GM18505 (cell line): Measurements from ENCODE around the gene MTMR2.
"Not testable (repeated sequence)": the region's sequence is repeated elsewhere in the genome, so short reads cannot be mapped to it uniquely, and the experiment has no call there.

Source experiments
- ATAC-seq: cut with Tn5 transposase; IDR thresholded peaks from one replicate; pipeline ENCODE4 v1.9.1; 2021; ENCODE audit not compliant: unreplicated experiment
- POLR2A ChIP-seq: IDR thresholded peaks from 4 replicates; pipeline ENCODE4 v1.6.1; 2011; ENCODE audit warnings: borderline replicate concordance; ENCODE audit not compliant: insufficient read depth, insufficient read length; ENCODE audit errors: extremely low read depth

MTMR2 gene

GRCh38 chr11:95833378-95833777 lies 90.5 kb downstream of the MTMR2 start:
- TF ChIP-seq POLR2A: no peak

DNA sequence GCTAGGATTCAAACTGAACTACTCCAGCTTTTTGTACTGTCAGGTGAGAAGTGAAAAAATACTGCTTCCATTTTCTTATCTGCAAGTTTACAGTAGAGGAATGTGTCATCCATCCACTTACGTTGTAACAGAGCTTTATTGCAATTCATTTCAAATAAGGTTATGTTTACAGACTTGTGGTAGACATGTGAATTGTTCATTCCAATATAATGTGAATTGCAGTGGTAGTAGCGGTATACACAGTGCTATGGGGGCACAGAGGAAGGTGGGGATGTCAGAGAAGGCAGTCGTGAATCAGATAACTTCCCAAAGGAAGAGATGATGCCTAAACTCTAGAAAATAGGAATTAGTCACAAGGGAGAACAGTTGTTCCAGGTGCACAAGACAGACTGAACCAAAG lies 91.1 kb downstream of the MTMR2 start:
- ATAC-seq: no peak
- no peak for TF ChIP-seq POLR2A

More at GRCh38 chr11:95833378-95833777, 90.5 kb downstream of the MTMR2 start:
- ATAC-seq: no peak

DNA sequence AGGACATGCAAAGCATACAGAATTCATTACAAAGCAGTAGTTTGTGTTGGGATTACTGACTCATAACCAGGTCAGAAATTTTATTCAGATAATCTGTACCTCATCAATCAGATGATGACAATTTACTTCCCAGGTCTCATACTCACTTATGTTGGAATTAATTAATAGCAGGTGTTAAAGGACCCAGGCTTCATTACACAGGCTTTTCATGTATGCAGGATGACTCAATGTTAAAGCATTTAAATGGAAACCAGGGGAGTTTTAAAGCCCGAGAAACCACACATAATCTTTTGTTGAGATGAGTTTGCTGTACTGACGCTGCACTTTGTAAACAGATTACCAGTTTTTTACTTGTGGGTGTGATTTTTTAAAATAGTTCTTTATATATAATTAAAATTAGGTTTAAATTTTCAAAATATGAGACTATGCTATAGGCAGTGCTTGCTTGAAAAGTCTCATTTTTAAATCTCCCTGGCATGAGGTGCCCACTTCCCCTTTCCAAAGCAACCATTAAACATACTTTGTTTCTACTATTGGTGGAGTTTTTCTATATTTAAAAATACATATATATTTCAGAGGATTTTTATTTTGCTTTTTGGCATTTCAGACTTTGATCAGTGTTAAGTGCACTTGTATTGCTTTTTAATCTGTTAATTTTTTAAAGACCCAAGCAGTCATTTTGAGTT lies 92.6 kb downstream of the MTMR2 start:
- TF ChIP-seq POLR2A: no peak
- no peak for ATAC-seq

DNA sequence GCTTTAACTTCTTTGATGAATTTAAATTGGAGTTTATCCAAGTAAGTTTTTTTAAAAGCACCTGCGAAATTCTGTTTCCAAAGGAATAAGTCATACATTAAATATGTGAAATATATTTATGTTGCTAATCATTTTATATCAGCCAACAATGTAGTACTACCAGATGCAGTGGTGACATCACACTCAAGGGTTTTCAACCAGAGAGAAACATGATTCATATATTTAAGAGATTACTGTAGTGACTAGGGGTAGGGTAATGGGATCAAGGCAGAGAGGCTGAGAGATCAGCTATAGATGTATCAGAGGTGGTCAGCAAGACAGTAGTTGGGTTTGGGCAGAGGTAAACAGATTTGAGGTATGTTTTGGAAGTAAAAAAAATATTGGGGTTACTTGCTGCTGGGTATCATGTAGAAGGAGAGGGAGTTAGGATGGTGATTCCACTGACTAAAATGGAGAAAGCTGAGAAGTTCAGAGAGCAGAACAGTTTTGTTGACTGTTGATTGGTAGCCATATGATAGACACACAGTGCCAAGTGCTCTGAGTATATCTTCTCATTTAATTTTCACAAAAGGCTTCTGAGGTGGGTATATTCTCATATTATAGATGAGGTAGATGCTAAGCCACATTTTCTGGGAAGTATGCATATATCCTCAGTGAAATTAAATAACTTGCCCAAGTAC lies 94.2 kb downstream of the MTMR2 start:
- ATAC-seq: no peak
- no peak for TF ChIP-seq POLR2A

- no peak for ATAC-seq
- no peak for TF ChIP-seq POLR2A
Observed at GRCh38 chr11:95827696-95828095, 96.2 kb downstream of the MTMR2 start.

DNA sequence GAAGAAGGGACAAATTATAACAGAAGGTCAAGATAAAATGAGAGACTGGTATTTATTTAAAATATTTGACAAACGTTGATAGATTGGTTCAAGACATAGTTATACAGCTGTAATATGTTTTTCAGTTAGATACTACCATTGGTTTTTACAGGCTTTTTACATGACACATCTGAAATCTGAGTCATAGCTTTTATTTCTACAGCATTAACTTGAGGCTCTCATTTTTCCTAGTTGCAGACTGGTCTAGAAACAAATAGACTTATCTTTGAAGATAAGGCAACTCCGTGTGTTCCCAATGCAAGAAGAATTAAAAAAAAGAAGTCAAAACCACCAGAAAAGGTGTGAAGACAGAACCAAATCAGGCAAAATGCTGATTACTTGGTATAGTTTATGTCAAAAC lies 102.3 kb downstream of the MTMR2 start:
- ATAC-seq: no peak
- TF ChIP-seq POLR2A: no peak

DNA sequence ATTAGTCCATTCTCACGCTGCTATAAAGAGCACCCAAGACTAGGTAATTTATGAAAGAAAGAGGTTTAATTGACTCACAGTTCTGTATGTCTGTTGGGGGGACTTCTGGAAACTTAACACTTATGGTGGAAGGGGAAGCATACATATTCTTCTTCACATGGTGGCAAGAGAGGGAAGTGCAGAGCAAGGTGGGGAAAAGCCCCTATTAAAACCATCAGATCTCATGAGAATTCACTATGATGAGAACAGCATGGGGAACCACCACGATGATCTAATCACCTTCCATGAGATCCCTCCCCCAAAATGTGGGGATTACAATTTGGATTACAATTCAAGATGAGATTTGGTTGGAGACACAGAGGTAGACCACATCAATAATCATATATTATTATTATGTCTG lies 107.9 kb downstream of the MTMR2 start:
- no peak for ATAC-seq

GRCh38 chr11:95811052-95811451 lies 112.9 kb downstream of the MTMR2 start:
- not testable (repeated sequence) for ATAC-seq

More for the DNA sequence above, 107.9 kb downstream of the MTMR2 start:
- no peak for TF ChIP-seq POLR2A

DNA sequence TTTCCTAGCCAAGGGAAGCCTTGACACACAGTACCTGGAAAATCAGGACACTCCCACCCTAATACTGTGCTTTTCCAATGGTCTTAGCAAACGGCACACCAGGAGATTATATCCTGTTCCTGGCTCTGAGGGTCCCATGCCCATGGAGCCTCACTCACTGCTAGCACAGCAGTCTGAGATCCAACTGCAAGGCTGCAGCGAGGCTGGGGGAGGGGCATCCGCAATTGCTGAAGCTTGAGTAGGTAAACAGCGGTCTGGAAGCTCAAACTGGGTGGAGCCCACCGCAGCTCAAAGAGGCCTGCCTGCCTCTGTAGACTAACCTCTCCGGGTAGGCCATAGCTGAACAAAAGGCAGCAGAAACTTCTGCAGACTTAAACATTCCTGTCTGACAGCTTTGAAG lies 117.4 kb downstream of the MTMR2 start:
- not testable (repeated sequence) for ATAC-seq

GRCh38 chr11:95805869-95806268 lies 118.0 kb downstream of the MTMR2 start:
- ATAC-seq: no peak
- no peak for TF ChIP-seq POLR2A

GRCh38 chr11:95803973-95804372 lies 119.9 kb downstream of the MTMR2 start:
- TF ChIP-seq POLR2A: no peak
- no peak for ATAC-seq

DNA sequence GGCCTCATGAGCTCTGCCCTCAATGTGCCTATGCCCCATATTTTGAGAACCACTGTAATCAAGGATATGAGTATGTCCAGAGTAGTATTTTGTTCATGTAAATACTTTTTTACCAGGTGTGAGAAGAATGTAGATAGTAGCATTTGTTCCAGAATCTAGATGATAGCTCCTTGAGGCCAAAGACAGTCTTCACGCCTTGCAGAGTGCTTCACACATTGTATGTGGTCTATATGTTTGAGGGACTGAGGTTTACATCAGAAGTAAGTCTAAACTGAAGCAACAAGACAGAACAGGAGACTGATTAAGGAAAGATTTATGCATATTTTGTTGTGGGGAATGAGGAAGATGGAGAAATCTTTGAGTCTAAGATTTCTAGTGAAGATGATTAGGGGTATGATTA lies 121.1 kb downstream of the MTMR2 start:
- TF ChIP-seq POLR2A: no peak
- ATAC-seq: no peak

DNA sequence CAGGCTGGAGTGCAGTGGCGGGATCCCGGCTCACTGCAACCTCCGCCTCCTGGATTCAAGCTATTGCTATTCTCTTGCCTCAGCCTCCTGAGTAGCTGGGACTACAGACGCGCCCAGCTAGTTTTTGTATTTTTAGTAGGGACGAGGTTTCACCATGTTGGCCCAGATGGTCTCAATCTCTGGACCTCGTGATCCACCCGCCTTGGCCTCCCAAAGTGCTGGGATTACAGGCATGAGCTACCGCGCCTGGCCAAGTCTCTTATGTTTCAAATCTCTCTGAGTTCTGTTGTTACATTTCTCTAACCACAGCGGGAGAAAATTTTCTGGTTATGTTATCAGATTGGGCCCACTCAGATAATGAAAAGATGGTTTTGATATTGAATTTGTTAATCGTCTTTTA lies 123.5 kb downstream of the MTMR2 start:
- ATAC-seq: no peak
- no peak for TF ChIP-seq POLR2A

GRCh38 chr11:95799546-95799945 lies 124.4 kb downstream of the MTMR2 start:
- no peak for TF ChIP-seq POLR2A
- no peak for ATAC-seq
